VCaP (cell line): Measurements from ENCODE around the gene CADM1.

Source experiments
- H3K27ac ChIP-seq: fragments of 450-650 bp; 2 replicates; pipeline ENCODE4 v1.5.1; 2017
- TF ChIP-seq, protein P1 (sequence below): fragments of 450-650 bp; conservative IDR thresholded peaks from 2 replicates; pipeline ENCODE4 v1.5.1; 2017; ENCODE audit warnings: mild to moderate bottlenecking, moderate library complexity

The CADM1 gene

DNA sequence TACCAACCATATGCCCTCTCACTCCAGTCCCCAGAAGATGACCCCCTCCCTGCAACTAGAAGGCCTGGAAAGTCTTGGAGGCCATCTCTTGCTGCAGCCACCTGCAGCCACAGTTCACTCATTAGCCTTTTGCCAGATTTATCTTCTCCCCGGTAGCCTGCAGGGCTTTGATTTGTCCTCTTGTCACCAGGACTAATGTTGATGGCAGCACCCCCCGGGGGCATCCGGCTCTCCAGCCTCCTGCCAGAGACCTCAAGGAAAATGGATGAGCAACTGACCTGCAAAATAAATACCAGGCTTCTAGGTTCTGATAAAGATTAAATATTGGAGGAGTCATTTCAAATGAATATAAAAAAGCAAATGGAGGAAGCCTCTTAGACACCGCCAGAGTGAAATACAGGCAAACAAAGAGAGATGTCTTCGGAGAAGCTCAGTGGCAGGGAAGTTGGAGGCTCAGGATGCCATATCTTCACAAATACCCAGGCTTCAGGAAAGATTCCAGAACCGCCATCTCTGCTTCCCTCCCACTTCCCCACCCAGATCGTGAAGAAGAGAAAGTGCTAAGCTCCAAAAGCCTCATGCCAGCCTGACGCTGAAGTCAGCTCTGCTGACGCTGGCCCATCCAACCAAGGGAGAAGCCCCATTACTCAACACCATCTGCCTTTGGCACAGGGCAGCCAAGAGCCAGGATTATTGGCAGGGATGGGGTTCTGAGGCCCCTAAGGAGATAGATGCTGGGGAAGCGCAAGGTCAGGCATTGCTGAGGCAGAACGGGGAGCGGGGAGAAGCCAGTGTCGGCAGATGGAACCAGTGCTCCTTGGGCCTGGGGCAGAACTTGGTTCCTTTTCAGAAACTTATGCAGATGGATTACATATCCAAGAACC, 362.7 kb downstream of the CADM1 start:
- TF ChIP-seq, protein P1, sequence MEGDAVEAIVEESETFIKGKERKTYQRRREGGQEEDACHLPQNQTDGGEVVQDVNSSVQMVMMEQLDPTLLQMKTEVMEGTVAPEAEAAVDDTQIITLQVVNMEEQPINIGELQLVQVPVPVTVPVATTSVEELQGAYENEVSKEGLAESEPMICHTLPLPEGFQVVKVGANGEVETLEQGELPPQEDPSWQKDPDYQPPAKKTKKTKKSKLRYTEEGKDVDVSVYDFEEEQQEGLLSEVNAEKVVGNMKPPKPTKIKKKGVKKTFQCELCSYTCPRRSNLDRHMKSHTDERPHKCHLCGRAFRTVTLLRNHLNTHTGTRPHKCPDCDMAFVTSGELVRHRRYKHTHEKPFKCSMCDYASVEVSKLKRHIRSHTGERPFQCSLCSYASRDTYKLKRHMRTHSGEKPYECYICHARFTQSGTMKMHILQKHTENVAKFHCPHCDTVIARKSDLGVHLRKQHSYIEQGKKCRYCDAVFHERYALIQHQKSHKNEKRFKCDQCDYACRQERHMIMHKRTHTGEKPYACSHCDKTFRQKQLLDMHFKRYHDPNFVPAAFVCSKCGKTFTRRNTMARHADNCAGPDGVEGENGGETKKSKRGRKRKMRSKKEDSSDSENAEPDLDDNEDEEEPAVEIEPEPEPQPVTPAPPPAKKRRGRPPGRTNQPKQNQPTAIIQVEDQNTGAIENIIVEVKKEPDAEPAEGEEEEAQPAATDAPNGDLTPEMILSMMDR = no peak
- no peak overlapping the region for H3K27ac ChIP-seq

DNA sequence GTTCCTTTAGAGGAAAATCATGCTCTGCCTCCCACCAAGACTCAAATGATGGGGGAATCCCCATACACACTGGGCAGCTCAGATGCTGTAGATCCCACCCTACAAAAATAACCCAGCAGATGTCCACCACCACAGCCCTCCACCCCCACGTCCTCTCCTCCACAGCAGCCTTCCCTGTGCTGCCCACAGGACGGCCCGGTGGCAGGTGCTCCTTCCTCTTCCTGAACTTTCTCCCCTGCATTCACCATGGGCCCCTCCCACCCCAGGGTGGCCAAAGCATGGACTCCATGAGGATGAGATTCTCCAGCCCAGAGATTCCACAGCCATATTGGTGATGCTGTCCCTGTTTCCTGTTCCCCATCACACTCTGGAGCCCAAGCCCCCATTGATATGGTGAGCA, 368.3 kb downstream of the CADM1 start:
- H3K27ac ChIP-seq = no peak overlapping the region
- TF ChIP-seq, protein P1 = no peak

DNA sequence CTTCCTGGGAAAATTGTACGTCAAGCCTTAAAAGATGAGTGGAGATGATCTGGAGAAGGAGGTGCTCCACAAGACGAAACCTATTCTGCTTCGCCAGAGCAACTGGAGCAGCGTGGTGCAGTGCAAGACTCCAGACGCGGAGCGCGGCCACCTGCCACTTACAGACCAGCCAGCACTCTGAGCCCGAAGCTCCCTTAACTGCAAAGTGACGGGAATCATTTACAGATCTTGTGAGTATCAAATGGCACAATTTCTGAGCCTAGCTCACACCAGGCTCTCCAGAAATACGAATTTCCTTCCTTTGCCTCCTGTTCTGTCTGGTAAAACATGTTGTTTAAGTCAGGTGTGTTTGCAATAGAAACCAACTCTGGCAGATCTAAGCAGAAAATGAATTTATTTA, 369.3 kb downstream of the CADM1 start:
- H3K27ac ChIP-seq = no peak overlapping the region
- TF ChIP-seq, protein P1 = no peak

DNA sequence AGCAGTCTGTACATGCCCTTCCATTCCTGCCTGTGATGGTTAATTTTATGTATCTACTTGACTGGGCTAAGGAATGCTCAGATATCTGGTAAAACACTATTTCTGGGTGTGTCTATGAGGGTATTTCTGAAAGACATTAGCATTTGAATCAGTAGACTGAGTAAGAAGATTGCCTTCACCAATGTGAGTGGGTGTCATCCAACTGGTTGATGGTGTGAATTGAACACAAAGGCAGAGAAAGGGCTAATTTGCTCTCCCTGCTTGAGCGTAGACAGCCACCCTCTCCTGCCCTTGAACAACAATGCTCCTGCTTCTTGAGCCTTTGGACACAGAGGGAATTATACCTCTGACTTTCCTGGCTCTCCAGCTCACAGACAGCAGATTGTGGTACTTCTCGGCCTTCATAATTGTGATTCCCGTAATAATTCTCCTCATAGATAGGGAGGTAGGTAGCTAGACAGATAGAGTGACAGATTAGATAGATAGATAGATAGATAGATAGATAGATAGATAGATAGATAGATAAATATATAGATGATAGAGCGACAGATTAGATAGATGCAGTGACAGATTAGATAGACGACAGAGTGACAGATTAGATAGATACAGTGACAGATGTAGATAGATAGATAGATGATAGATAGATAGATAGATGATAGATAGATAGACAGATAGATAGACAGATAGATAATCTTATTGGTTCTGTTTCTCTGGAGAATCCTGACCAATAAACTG, 370.6 kb downstream of the CADM1 start:
- H3K27ac ChIP-seq = no peak overlapping the region
- TF ChIP-seq, protein P1 = no peak

DNA sequence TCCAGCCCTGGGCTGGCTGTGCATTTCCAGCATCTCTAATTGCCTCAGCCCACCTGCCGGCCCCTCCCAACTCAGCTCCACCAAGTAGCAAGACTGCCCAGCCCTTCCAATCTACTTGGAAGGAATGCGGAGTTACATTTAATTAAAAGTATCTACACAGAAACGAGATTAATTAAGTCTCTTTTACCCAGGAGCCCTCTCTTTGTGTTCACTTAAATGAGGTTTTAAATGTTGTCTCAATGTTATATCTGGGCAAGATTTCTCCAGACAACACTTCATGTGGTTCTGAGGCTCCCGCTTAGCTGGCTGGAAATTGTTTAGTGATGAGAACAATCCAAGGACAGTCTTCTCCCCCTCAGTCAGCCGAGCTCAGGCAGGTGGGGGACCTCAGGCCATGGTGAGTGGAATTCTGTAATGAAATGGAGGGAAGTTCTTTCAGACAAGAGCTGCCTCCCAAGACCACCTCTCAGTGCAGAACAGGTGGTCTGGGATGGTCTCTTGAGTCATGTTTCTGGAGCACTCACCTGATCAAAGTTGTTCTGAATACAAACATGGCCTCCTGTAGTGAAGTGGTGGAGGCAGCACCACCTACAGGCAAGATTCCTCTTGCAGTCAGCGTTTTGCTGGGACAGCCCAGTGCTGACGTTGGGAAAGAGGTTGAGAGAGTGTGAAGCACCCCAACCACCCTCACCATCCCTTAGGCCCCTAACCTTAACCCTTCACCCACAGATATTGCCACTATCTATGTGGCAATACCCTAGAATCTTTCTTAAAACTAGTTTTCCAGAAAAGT, 371.6 kb downstream of the CADM1 start:
- TF ChIP-seq, protein P1 = peak; percentile 51
- H3K27ac ChIP-seq = no peak overlapping the region

DNA sequence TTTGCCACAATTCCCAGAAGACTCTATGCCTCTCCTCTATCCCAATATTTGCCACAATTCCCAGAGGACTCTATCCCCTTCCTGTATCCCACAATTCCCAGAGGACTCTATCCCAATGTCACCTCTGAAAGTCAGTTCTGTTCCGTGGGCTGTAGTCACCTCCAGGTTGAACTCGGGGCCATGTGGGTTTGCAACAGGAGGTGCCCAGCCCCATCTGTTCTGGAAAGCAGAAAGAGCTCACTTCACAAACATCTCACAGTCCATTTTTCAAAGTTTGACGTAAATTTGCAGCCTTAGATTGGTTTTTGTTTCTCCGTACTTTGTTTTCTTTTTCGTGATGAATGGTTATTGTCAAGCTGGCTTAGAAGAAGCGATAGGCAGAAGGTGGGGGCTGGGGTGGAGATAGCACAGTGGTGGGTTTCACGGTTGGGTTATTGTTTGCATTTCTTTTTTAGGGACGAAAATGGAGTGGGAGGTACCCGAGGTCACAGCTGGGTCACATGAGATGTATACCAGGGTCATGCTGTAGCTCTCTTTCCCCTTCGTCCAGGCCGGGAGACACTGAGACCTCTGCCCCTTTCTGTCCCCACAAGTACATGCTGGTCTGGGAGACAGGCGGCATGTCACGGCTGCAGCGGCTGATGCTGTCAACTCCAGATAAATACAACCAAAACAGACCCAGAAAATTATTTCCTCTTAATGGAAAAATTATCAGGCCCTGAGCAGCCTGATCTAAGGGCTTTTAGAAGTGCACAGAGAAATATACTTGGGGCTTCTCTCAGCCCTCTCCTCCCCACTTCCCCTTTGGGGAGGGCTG, 374.5 kb downstream of the CADM1 start:
- TF ChIP-seq, protein P1 = no peak
- H3K27ac ChIP-seq = no peak overlapping the region
